Activated CD4-positive, alpha-beta T cell treated with anti-CD3 and anti-CD28 coated beads, Interleukin-2, amount 50 U/mL, for 4 hours (primary cell): Measurements from ENCODE around the gene CEP131.
"Not testable (repeated sequence)": the region's sequence is repeated elsewhere in the genome, so short reads cannot be mapped to it uniquely, and the experiment has no call there.

Experiments used
- DNase-seq, 2 experiments: peaks; one replicate each; pipeline ENCODE4 v3.0.0-alpha.2; 2020

The CEP131 gene

GRCh38 chr17:81238490-81238814 is 15.7 kb upstream of the CEP131 start:
- no peak for DNase-seq

GRCh38 chr17:81237591-81238489 is 15.1 kb upstream of the CEP131 start:
- DNase-seq, result no peak

GRCh38 chr17:81236784-81237183 is 14.0 kb upstream of the CEP131 start:
- DNase-seq, result no peak

GRCh38 chr17:81235822-81236740 is 13.3 kb upstream of the CEP131 start:
- no peak for DNase-seq

GRCh38 chr17:81234940-81235821 is 12.4 kb upstream of the CEP131 start:
- DNase-seq, result no peak

GRCh38 chr17:81234506-81234855 is 11.7 kb upstream of the CEP131 start:
- no peak for DNase-seq

- DNase-seq, result no peak
Measured at GRCh38 chr17:81233811-81234505, 11.2 kb upstream of the CEP131 start.

GRCh38 chr17:81233316-81233715 is 10.6 kb upstream of the CEP131 start:
- no peak for DNase-seq

GRCh38 chr17:81232616-81233241 is 10.0 kb upstream of the CEP131 start:
- DNase-seq, result no peak

- DNase-seq, result no peak
Measured at GRCh38 chr17:81231766-81232581, 9.2 kb upstream of the CEP131 start.

- no peak for DNase-seq
Measured at GRCh38 chr17:81231121-81231645, 8.4 kb upstream of the CEP131 start.

GRCh38 chr17:81230043-81230820 is 7.5 kb upstream of the CEP131 start:
- no peak for DNase-seq

GRCh38 chr17:81229666-81229920 is 6.8 kb upstream of the CEP131 start:
- DNase-seq, result no peak

- DNase-seq, result no peak
Measured at GRCh38 chr17:81228834-81229665, 6.3 kb upstream of the CEP131 start.

- no peak for DNase-seq
Measured at GRCh38 chr17:81228420-81228819, 5.7 kb upstream of the CEP131 start.

- DNase-seq, result not testable (repeated sequence)
Measured at GRCh38 chr17:81227630-81228029, 4.9 kb upstream of the CEP131 start.

- DNase-seq, result no peak
Measured at GRCh38 chr17:81223762-81224130, 981 bp upstream of the CEP131 start.

GRCh38 chr17:81222620-81222905 is 202 bp downstream of the CEP131 start:
- DNase-seq, result no peak

- no peak for DNase-seq
Measured at GRCh38 chr17:81221842-81222619, 734 bp downstream of the CEP131 start.
